HCT116 (cell line): ENCODE measurements around the gene COL5A2. TPM values are rescaled to one million over a fixed set of nuclear protein-coding genes. Genes with fewer than 3 reads are reported as not detected.

Source experiments
- ATAC-seq: fragments of 200-7000 bp; cut with Tn5 transposase; 2 replicates; pipeline ENCODE4 v1.9.1; 2020; ENCODE audit warnings: mild to moderate bottlenecking, moderate library complexity
- BruUV-seq: library from RNA; stranded (reverse); fragments of 400-500 nt; replicated peaks from 2 replicates; lab custom pipeline; 2021; lab: Mats Ljungman, UMichigan
- CTCF ChIA-PET: fragments of 300-600 bp; sonication (Branson Sonifier 250); formaldehyde crosslinking; loops from one replicate; lab custom pipeline; 2021; ENCODE audit warnings: antibody characterized with exemption; lab: Charles Lee
- POLR2A ChIA-PET: fragments of 300-600, 350-600 bp; sonication (Branson Sonifier 250); formaldehyde crosslinking; loops from one replicate; lab custom pipeline; 2021; ENCODE audit warnings: antibody characterized with exemption; lab: Charles Lee
- RAD21 ChIA-PET, 2 experiments: fragments of 300-600 bp; sonication (Branson Sonifier 250); formaldehyde crosslinking; loops; one replicate each; lab custom pipeline; 2023; ENCODE audit warnings: low total read pairs in 2 of 2; ENCODE audit not compliant: uncharacterized antibody in 2 of 2, unreplicated experiment in 2 of 2, low non-redundant PET in 1 of 2; lab: Charles Lee
- DNase-seq: peaks from one replicate; pipeline ENCODE4 v3.0.0-alpha.2; 2010; ENCODE audit warnings: low read depth, low spot score
- H2AFZ ChIP-seq: fragments of 200-600 bp; shearing (Covaris generic), sonication (generic); 2 replicates; pipeline ENCODE4 v1.6.1; 2017; ENCODE audit warnings: low read depth, mixed run types, mixed read lengths, antibody characterized with exemption, low read length; ENCODE audit not compliant: poor library complexity, severe bottlenecking
- H3K27ac ChIP-seq: 2 replicates; pipeline ENCODE4 v1.5.1; 2012; ENCODE audit warnings: low read depth, low read length
- H3K27me3 ChIP-seq: fragments of 200-600 bp; sonication (generic); 2 replicates; pipeline ENCODE4 v1.6.1; 2016; ENCODE audit warnings: mixed run types, low read length, mixed read lengths; ENCODE audit not compliant: insufficient read depth
- H3K36me3 ChIP-seq, 2 experiments: fragments of 200-500 bp in 1 of 2; fragments of 200-600 bp in 1 of 2; sonication (Bioruptor generic) in 1 of 2; sonication (generic) in 1 of 2; 2 replicates each; pipeline versions ENCODE4 v1.5.1 to v1.6.1; 2014 to 2016; ENCODE audit warnings: low read length in 2 of 2, inconsistent platforms in 1 of 2, mixed read lengths in 1 of 2, mixed run types in 1 of 2; ENCODE audit not compliant: insufficient read depth in 2 of 2, control insufficient read depth in 1 of 2
- H3K4me1 ChIP-seq, 2 experiments: fragments of 200-600 bp in 1 of 2; sonication (generic) in 1 of 2; 2 replicates each; pipeline versions ENCODE4 v1.5.1 to v1.6.1; 2012 to 2017; ENCODE audit warnings: low read length in 2 of 2, inconsistent platforms in 1 of 2, mild to moderate bottlenecking in 1 of 2, mixed read lengths in 1 of 2, mixed run types in 1 of 2, moderate library complexity in 1 of 2; ENCODE audit not compliant: insufficient read depth in 2 of 2, control insufficient read depth in 1 of 2
- H3K4me2 ChIP-seq: fragments of 200-600 bp; sonication (generic); 2 replicates; pipeline ENCODE4 v1.6.1; 2017; ENCODE audit warnings: mixed run types, low read length, mixed read lengths
- H3K4me3 ChIP-seq, 2 experiments: fragments of 200-600 bp in 1 of 2; sonication (generic) in 1 of 2; replicated peaks in 1 of 2; 2 replicates each; pipeline ENCODE4 v1.5.1; 2011 to 2016; ENCODE audit warnings: low read length in 2 of 2, control low read depth in 1 of 2, low read depth in 1 of 2, mild to moderate bottlenecking in 1 of 2, mixed read lengths in 1 of 2, mixed run types in 1 of 2
- H3K79me2 ChIP-seq: fragments of 200-600 bp; sonication (generic); 2 replicates; pipeline ENCODE4 v1.6.1; 2017; ENCODE audit warnings: mild to moderate bottlenecking, mixed run types, low read length, moderate library complexity, mixed read lengths; ENCODE audit not compliant: insufficient read depth
- H3K9ac ChIP-seq: fragments of 200-600 bp; sonication (generic); 2 replicates; pipeline ENCODE4 v1.6.1; 2016; ENCODE audit warnings: low read length, mixed read lengths
- H3K9me2 ChIP-seq: fragments of 200-600 bp; sonication (generic), shearing (Covaris generic); 2 replicates; pipeline ENCODE4 v1.6.1; 2017; ENCODE audit warnings: mixed run types, mild to moderate bottlenecking, moderate library complexity; ENCODE audit not compliant: insufficient read depth
- H3K9me3 ChIP-seq, 2 experiments: fragments of 200-500 bp in 1 of 2; fragments of 200-600 bp in 1 of 2; sonication (Bioruptor generic) in 1 of 2; sonication (generic) in 1 of 2; 2 replicates each; pipeline ENCODE4 v1.6.1; 2014 to 2017; ENCODE audit warnings: low read length in 2 of 2, mixed read lengths in 2 of 2, inconsistent platforms in 1 of 2, low read depth in 1 of 2, mild to moderate bottlenecking in 1 of 2, mixed run types in 1 of 2, moderate library complexity in 1 of 2; ENCODE audit not compliant: control insufficient read depth in 1 of 2, insufficient read depth in 1 of 2
- H4K20me1 ChIP-seq: fragments of 200-600 bp; sonication (generic), shearing (Covaris generic); 2 replicates; pipeline ENCODE4 v1.6.1; 2017; ENCODE audit warnings: mixed run types, mild to moderate bottlenecking, moderate library complexity; ENCODE audit not compliant: insufficient read depth
- CEBPB ChIP-seq: IDR thresholded peaks from 2 replicates; pipeline ENCODE4 v1.6.1; 2012; ENCODE audit warnings: low read depth
- CTCF ChIP-seq, 3 experiments: fragments of 200-600 bp in 1 of 3; sonication (generic) in 1 of 3; IDR thresholded peaks in 2 of 3; conservative IDR thresholded peaks in 1 of 3; 2 replicates each; pipeline ENCODE4 v1.5.1; 2012 to 2017; ENCODE audit warnings: low read depth in 2 of 3, low read length in 2 of 3, antibody characterized with exemption in 1 of 3, borderline replicate concordance in 1 of 3, control low read depth in 1 of 3, mild to moderate bottlenecking in 1 of 3, mixed read lengths in 1 of 3, mixed run types in 1 of 3, moderate library complexity in 1 of 3; ENCODE audit not compliant: insufficient read depth in 1 of 3
- EGR1 ChIP-seq: IDR thresholded peaks from 2 replicates; pipeline ENCODE4 v1.6.1; 2012; ENCODE audit warnings: low read depth
- EZH2 ChIP-seq: fragments of 200-600 bp; sonication (generic); IDR thresholded peaks from 2 replicates; pipeline ENCODE4 v1.6.1; 2017; ENCODE audit warnings: antibody characterized with exemption, mixed run types
- FOSL1 ChIP-seq: IDR thresholded peaks from 2 replicates; pipeline ENCODE4 v1.6.1; 2012; ENCODE audit warnings: low read depth
- JUND ChIP-seq: IDR thresholded peaks from 2 replicates; pipeline ENCODE4 v1.6.1; 2012
- POLR2A ChIP-seq: IDR thresholded peaks from 2 replicates; pipeline ENCODE4 v1.7.0; 2011; ENCODE audit warnings: borderline replicate concordance; ENCODE audit not compliant: insufficient read depth, insufficient read length; ENCODE audit errors: extremely low read depth
- SIN3A ChIP-seq: IDR thresholded peaks from 2 replicates; pipeline ENCODE4 v1.6.1; 2012; ENCODE audit warnings: low read depth
- SP1 ChIP-seq: IDR thresholded peaks from 2 replicates; pipeline ENCODE4 v1.6.1; 2012; ENCODE audit warnings: low read depth
- SRF ChIP-seq: IDR thresholded peaks from 2 replicates; pipeline ENCODE4 v1.6.1; 2012; ENCODE audit warnings: low read depth
- TCF7L2 ChIP-seq: IDR thresholded peaks from 2 replicates; pipeline ENCODE4 v1.7.0; 2011; ENCODE audit warnings: borderline replicate concordance, inconsistent platforms; ENCODE audit not compliant: insufficient read depth, insufficient read length; ENCODE audit errors: extremely low read depth
- ZFX ChIP-seq: fragments of 450-650 bp; IDR thresholded peaks from 2 replicates; pipeline ENCODE4 v1.6.1; 2017
- ZNF274 ChIP-seq: fragments of 200-500 bp; sonication (Bioruptor generic); IDR thresholded peaks from 2 replicates; pipeline ENCODE4 v1.6.1; 2014; ENCODE audit warnings: mild to moderate bottlenecking, low read depth, low read length, inconsistent platforms
- intact Hi-C: fragments of 100-400 bp; cut with micrococcal nuclease; formaldehyde crosslinking; loops from 2 replicates; pipeline ENCODE4 v1.10.0; 2022
- total RNA-seq: library from RNA; stranded (reverse); gene quantifications from one replicate; pipeline ENCODE4 v1.2.1, GENCODE V29; 2021; ENCODE audit not compliant: unreplicated experiment
- TF ChIP-seq, protein P1 (sequence below): IDR thresholded peaks from 2 replicates; pipeline ENCODE4 v1.6.1; 2012; ENCODE audit warnings: low read depth
- TF ChIP-seq, protein P2 (sequence below): IDR thresholded peaks from 2 replicates; pipeline ENCODE4 v1.6.1; 2011; ENCODE audit warnings: mild to moderate bottlenecking, low read length, moderate library complexity; ENCODE audit not compliant: insufficient replicate concordance; ENCODE audit errors: extremely low read depth

Gene COL5A2
- total RNA-seq, 1 experiment from 2014 or later, result 2.3 TPM

GRCh38 chr2:189066037-189066436 is 113.5 kb downstream of the COL5A2 start:
- no TSS peak for BruUV-seq
- no peaks in the 10 kb centered on the region for H3K79me2 ChIP-seq
- TF ChIP-seq JUND (no peak), FOSL1 (no peak), ZNF274 (no peak), EGR1 (no peak), TCF7L2 (no peak), EZH2 (no peak), SRF (no peak), ZFX (no peak), SP1 (no peak), POLR2A (no peak), CEBPB (no peak), SIN3A (no peak)
- no peaks in the 10 kb centered on the region for H4K20me1 ChIP-seq
- no peak overlapping the region for H3K27ac ChIP-seq
- no peak overlapping the region for H3K9ac ChIP-seq
- intact Hi-C loops, result no loop called here
- no peak overlapping the region for H3K4me2 ChIP-seq
- no peaks in the 10 kb centered on the region for H3K27me3 ChIP-seq
- DNase-seq (no peak), ATAC-seq (no peak)
- H3K9me3 ChIP-seq, result no peaks in the 10 kb centered on the region
- no peaks in the 10 kb centered on the region for H3K9me2 ChIP-seq
- no peak overlapping the region for H3K4me3 ChIP-seq
- ChIA-PET RAD21 (no interaction called here), POLR2A (no interaction called here), CTCF (no interaction called here)
- H3K4me1 ChIP-seq, result no peaks in the 10 kb centered on the region
- no peaks in the 10 kb centered on the region for H3K36me3 ChIP-seq
- no peak overlapping the region for H2AFZ ChIP-seq

GRCh38 chr2:189060096-189060642 is 119.4 kb downstream of the COL5A2 start:
- DNase-seq, result no peak
- Histone ChIP-seq H3K4me2 (no peak overlapping the region), H3K9me2 (no peaks in the 10 kb centered on the region), H3K9me3 (no peaks in the 10 kb centered on the region), H3K4me1 (no peaks in the 10 kb centered on the region), H3K27ac (no peak overlapping the region), H3K36me3 (no peaks in the 10 kb centered on the region), H4K20me1 (no peaks in the 10 kb centered on the region), H3K4me3 (no peak overlapping the region), H2AFZ (no peak overlapping the region), H3K27me3 (no peaks in the 10 kb centered on the region), H3K79me2 (no peaks in the 10 kb centered on the region), H3K9ac (no peak overlapping the region)
- intact Hi-C loops, result no loop called here
- ATAC-seq, result no peak
- CTCF ChIA-PET, result no interaction called here
- POLR2A ChIA-PET, result no interaction called here
- BruUV-seq, result no TSS peak
- RAD21 ChIA-PET, result no interaction called here
- TF ChIP-seq, protein P1, sequence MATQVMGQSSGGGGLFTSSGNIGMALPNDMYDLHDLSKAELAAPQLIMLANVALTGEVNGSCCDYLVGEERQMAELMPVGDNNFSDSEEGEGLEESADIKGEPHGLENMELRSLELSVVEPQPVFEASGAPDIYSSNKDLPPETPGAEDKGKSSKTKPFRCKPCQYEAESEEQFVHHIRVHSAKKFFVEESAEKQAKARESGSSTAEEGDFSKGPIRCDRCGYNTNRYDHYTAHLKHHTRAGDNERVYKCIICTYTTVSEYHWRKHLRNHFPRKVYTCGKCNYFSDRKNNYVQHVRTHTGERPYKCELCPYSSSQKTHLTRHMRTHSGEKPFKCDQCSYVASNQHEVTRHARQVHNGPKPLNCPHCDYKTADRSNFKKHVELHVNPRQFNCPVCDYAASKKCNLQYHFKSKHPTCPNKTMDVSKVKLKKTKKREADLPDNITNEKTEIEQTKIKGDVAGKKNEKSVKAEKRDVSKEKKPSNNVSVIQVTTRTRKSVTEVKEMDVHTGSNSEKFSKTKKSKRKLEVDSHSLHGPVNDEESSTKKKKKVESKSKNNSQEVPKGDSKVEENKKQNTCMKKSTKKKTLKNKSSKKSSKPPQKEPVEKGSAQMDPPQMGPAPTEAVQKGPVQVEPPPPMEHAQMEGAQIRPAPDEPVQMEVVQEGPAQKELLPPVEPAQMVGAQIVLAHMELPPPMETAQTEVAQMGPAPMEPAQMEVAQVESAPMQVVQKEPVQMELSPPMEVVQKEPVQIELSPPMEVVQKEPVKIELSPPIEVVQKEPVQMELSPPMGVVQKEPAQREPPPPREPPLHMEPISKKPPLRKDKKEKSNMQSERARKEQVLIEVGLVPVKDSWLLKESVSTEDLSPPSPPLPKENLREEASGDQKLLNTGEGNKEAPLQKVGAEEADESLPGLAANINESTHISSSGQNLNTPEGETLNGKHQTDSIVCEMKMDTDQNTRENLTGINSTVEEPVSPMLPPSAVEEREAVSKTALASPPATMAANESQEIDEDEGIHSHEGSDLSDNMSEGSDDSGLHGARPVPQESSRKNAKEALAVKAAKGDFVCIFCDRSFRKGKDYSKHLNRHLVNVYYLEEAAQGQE, result no peak
- TF ChIP-seq CTCF (IDR thresholded peaks at IDR 0.05 in 2 of 3, conservative IDR thresholded peaks at IDR 0.05 in 1 of 3; ENCODE audit: borderline replicate concordance in 1 of 3, insufficient read depth in 1 of 3, low read depth in 2 of 3, low read length in 2 of 3) (no peak), POLR2A (no peak)
- TF ChIP-seq, protein P2, sequence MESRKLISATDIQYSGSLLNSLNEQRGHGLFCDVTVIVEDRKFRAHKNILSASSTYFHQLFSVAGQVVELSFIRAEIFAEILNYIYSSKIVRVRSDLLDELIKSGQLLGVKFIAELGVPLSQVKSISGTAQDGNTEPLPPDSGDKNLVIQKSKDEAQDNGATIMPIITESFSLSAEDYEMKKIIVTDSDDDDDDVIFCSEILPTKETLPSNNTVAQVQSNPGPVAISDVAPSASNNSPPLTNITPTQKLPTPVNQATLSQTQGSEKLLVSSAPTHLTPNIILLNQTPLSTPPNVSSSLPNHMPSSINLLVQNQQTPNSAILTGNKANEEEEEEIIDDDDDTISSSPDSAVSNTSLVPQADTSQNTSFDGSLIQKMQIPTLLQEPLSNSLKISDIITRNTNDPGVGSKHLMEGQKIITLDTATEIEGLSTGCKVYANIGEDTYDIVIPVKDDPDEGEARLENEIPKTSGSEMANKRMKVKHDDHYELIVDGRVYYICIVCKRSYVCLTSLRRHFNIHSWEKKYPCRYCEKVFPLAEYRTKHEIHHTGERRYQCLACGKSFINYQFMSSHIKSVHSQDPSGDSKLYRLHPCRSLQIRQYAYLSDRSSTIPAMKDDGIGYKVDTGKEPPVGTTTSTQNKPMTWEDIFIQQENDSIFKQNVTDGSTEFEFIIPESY, result no peak
